ENCODE results near the gene ZNF761.
A peak's percentile ranks its signal among the peaks of the same experiment; 100 is the strongest.
"Not testable (repeated sequence)": the region's sequence is repeated elsewhere in the genome, so short reads cannot be mapped to it uniquely, and the experiment has no call there.

ZNF761 gene

GRCh38 chr19:53461866-53462265 is 30.1 kb downstream of the ZNF761 start:
- no peak for DNase-seq

GRCh38 chr19:53462861-53463260 is 31.1 kb downstream of the ZNF761 start:
- DNase-seq: no peak

- no peak for DNase-seq
These were observed 31.5 kb downstream of the ZNF761 start for GRCh38 chr19:53463263-53463662.

GRCh38 chr19:53466726-53467484 is 35.1 kb downstream of the ZNF761 start:
- DNase-seq: no peak

GRCh38 chr19:53467485-53468262 is 35.9 kb downstream of the ZNF761 start, which contains the start of gene ZNF813:
ZNF813 (plus strand) TSS chr19:53467733; CDS start chr19:53483823, 16,090 bp downstream.
- DNase-seq: no peak

- not testable (repeated sequence) for DNase-seq
These were observed 36.8 kb downstream of the ZNF761 start for GRCh38 chr19:53468628-53469027.

- no peak for DNase-seq
These were observed 40.1 kb downstream of the ZNF761 start for GRCh38 chr19:53471916-53472315.

GRCh38 chr19:53474832-53475231 is 43.0 kb downstream of the ZNF761 start:
- not testable (repeated sequence) for DNase-seq

- not testable (repeated sequence) for DNase-seq
These were observed 43.7 kb downstream of the ZNF761 start for GRCh38 chr19:53475470-53475869.

GRCh38 chr19:53483751-53484150 is 52.0 kb downstream of the ZNF761 start:
- not testable (repeated sequence) for DNase-seq

GRCh38 chr19:53485046-53486004 is 53.5 kb downstream of the ZNF761 start:
- DNase-seq: no peak

GRCh38 chr19:53492153-53492552 is 60.4 kb downstream of the ZNF761 start:
- no peak for DNase-seq

GRCh38 chr19:53497311-53498023 is 65.7 kb downstream of the ZNF761 start:
- not testable (repeated sequence) for DNase-seq

- DNase-seq: not testable (repeated sequence)
These were observed 66.2 kb downstream of the ZNF761 start for GRCh38 chr19:53498024-53498395.

- DNase-seq: not testable (repeated sequence)
These were observed 71.4 kb downstream of the ZNF761 start for GRCh38 chr19:53503151-53503550.

GRCh38 chr19:53503671-53504364 is 72.0 kb downstream of the ZNF761 start:
- peak; percentile 1 for DNase-seq

- peak; percentile 0 for DNase-seq
These were observed 72.5 kb downstream of the ZNF761 start for GRCh38 chr19:53504365-53504703.

- DNase-seq: no peak
These were observed 73.1 kb downstream of the ZNF761 start for GRCh38 chr19:53504885-53505284.

GRCh38 chr19:53506728-53507127 is 74.9 kb downstream of the ZNF761 start:
- DNase-seq: no peak

All from NCI-H1105 treated with DMSO at 0.1 percent for 48 hours (cell line).